Loucy (cell line): ENCODE measurements around the gene ZNF423.

Source experiments
- H2AFZ ChIP-seq: fragments of 200-600 bp; sonication (generic); 2 replicates; pipeline ENCODE4 v1.6.0; 2016; ENCODE audit warnings: antibody characterized with exemption, mild to moderate bottlenecking, low read length, moderate library complexity
- H3F3A ChIP-seq: fragments of 200-600 bp; 2 replicates; pipeline ENCODE4 v1.6.0; 2016; ENCODE audit warnings: antibody characterized with exemption, low read depth, mild to moderate bottlenecking
- H3K27me3 ChIP-seq: fragments of 200-600 bp; sonication (generic); 2 replicates; pipeline ENCODE4 v1.6.1; 2014; ENCODE audit warnings: low read length, mild to moderate bottlenecking; ENCODE audit not compliant: insufficient read depth, poor library complexity, severe bottlenecking
- H3K36me3 ChIP-seq: fragments of 200-600 bp; sonication (generic); 2 replicates; pipeline ENCODE4 v1.6.1; 2016; ENCODE audit warnings: low read length; ENCODE audit not compliant: insufficient read depth
- H3K4me1 ChIP-seq: fragments of 200-600 bp; sonication (generic); 2 replicates; pipeline ENCODE4 v1.5.1; 2014; ENCODE audit warnings: low read length, mild to moderate bottlenecking; ENCODE audit not compliant: insufficient read depth, poor library complexity, severe bottlenecking
- H3K4me2 ChIP-seq: fragments of 200-600 bp; sonication (generic); 2 replicates; pipeline ENCODE4 v1.6.0; 2014; ENCODE audit warnings: antibody characterized with exemption, low read length, low read depth, mild to moderate bottlenecking; ENCODE audit not compliant: poor library complexity, severe bottlenecking
- H3K4me3 ChIP-seq: fragments of 200-600 bp; sonication (generic); 2 replicates; pipeline ENCODE4 v1.5.1; 2014; ENCODE audit warnings: low read length, mild to moderate bottlenecking, mixed read lengths; ENCODE audit not compliant: poor library complexity, severe bottlenecking
- H3K79me2 ChIP-seq: fragments of 200-600 bp; sonication (generic); 2 replicates; pipeline ENCODE4 v1.6.1; 2014; ENCODE audit warnings: low read length; ENCODE audit not compliant: insufficient read depth
- H3K9ac ChIP-seq: fragments of 200-600 bp; sonication (generic); 2 replicates; pipeline ENCODE4 v1.6.0; 2014; ENCODE audit warnings: mild to moderate bottlenecking, low read depth, low read length, moderate library complexity; ENCODE audit not compliant: poor library complexity, severe bottlenecking
- H3K9me2 ChIP-seq: fragments of 200-600 bp; sonication (generic); replicated peaks from 2 replicates; pipeline ENCODE4 v1.6.1; 2016; ENCODE audit warnings: low read depth, low read length, mixed read lengths
- H3K9me3 ChIP-seq: fragments of 200-600 bp; sonication (generic); 2 replicates; pipeline ENCODE4 v1.6.1; 2014; ENCODE audit warnings: mild to moderate bottlenecking, antibody characterized with exemption, low read length, low read depth; ENCODE audit not compliant: insufficient read depth
- H4K20me1 ChIP-seq: fragments of 200-600 bp; sonication (generic); 2 replicates; pipeline ENCODE4 v1.6.0; 2014; ENCODE audit warnings: antibody characterized with exemption, low read length, mild to moderate bottlenecking; ENCODE audit not compliant: insufficient read depth, poor library complexity, severe bottlenecking
- EZH2phosphoT487 ChIP-seq: fragments of 200-600 bp; IDR thresholded peaks from 2 replicates; pipeline ENCODE4 v1.6.1; 2018; ENCODE audit warnings: antibody characterized with exemption, mild to moderate bottlenecking, moderate library complexity, borderline replicate concordance
- TF ChIP-seq, protein P1 (sequence below): fragments of 200-600 bp; sonication (generic); conservative IDR thresholded peaks from 2 replicates; pipeline ENCODE4 v1.5.1; 2014; ENCODE audit warnings: mild to moderate bottlenecking, antibody characterized with exemption, low read length

The ZNF423 gene

DNA sequence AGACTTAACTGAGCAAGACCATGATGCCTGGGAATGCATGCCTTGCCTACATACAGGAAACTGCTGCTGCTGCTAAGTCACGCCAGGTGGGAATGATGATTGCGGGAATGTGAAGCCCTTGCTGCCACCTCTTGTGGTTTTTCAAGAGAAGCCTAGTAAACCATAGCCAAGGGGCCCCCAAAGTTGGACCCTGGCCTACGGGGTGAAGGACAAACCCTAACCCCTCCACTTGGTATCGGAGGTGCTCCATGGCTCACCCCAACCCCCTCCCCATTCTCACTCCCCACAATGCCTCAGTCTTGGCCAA, 233.9 kb downstream of the ZNF423 start:
- H3K9me2 ChIP-seq: no peaks in the 10 kb centered on the region
- no peak overlapping the region for H2AFZ ChIP-seq
- H3K36me3 ChIP-seq: no peaks in the 10 kb centered on the region
- no peaks in the 10 kb centered on the region for H3F3A ChIP-seq
- H4K20me1 ChIP-seq: no peaks in the 10 kb centered on the region
- H3K9ac ChIP-seq: no peak overlapping the region
- no peak overlapping the region for H3K4me3 ChIP-seq
- H3K4me2 ChIP-seq: no peak overlapping the region
- TF ChIP-seq, protein P1, sequence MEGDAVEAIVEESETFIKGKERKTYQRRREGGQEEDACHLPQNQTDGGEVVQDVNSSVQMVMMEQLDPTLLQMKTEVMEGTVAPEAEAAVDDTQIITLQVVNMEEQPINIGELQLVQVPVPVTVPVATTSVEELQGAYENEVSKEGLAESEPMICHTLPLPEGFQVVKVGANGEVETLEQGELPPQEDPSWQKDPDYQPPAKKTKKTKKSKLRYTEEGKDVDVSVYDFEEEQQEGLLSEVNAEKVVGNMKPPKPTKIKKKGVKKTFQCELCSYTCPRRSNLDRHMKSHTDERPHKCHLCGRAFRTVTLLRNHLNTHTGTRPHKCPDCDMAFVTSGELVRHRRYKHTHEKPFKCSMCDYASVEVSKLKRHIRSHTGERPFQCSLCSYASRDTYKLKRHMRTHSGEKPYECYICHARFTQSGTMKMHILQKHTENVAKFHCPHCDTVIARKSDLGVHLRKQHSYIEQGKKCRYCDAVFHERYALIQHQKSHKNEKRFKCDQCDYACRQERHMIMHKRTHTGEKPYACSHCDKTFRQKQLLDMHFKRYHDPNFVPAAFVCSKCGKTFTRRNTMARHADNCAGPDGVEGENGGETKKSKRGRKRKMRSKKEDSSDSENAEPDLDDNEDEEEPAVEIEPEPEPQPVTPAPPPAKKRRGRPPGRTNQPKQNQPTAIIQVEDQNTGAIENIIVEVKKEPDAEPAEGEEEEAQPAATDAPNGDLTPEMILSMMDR: no peak
- TF ChIP-seq EZH2phosphoT487: no peak
- H3K4me1 ChIP-seq: peaks cover 3% of the 10 kb centered on the region
- H3K27me3 ChIP-seq: no peaks in the 10 kb centered on the region
- H3K9me3 ChIP-seq: no peaks in the 10 kb centered on the region
- no peaks in the 10 kb centered on the region for H3K79me2 ChIP-seq

DNA sequence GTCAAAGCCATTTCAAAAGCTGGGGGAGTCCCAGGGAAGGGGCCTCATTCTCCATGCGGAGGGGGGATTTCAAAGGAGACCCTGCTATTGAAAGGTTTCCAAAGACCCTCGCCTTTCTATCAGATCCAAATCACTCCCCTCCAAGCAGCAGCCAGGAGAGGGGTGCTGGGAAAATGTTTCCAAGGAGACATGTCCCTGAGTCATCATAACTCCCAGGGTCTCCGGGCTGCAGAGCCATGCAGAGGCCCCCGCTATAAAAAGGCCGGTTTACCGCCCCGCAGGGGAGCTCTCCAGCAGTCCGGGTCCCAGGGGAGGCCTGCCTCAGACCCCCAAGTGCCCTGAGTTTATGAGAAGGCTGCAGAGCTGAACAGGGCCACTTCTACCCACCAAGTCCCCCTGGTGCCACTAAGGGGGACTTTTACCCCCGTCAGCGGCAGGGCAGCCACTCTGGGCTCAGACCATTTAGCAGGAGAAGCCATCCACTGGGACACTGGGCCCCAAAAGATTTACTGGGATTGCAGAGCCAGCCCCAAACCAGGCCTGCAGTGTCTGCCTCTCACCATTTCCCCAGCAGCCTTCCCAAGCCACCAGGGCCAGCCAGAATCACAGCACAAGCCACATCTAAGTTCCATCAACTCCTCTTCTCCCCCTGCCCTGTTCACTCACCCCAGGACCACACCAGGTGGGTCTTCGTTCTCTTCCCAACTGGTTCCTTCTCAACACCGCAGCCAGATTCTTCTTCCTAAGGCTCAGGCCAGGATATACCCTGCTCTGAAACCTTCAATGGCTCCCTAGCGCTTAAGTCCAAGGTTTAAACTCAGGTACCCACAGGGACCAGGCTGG, 234.4 kb downstream of the ZNF423 start:
- Histone ChIP-seq H3K9ac (no peak overlapping the region), H3K4me1 (peaks cover 3% of the 10 kb centered on the region), H3K4me3 (no peak overlapping the region), H3K9me2 (no peaks in the 10 kb centered on the region), H3K9me3 (no peaks in the 10 kb centered on the region), H3K27me3 (no peaks in the 10 kb centered on the region), H3K4me2 (no peak overlapping the region), H3K36me3 (no peaks in the 10 kb centered on the region), H3K79me2 (no peaks in the 10 kb centered on the region), H3F3A (no peaks in the 10 kb centered on the region), H2AFZ (no peak overlapping the region), H4K20me1 (no peaks in the 10 kb centered on the region)
- no peak for TF ChIP-seq EZH2phosphoT487
- TF ChIP-seq, protein P1: no peak

DNA sequence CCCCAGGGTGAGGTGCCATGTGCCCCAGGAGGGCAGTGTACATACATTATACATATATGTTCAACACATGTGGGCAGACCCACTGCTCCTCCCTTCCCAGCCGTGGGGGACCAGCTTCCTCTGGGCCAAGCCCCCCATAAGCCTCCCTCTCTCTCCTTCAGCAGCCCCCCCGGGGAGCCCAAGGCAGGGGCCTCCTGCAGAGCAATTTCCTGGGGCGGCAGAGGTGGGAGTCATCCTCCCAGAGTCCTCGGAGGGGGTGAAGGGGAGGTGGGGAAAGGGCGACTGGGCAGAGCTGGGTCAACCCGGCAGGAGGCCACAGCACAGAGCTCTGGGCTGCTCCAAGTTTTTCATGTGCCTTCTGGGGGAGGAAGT, 235.1 kb downstream of the ZNF423 start:
- Histone ChIP-seq H2AFZ (no peak overlapping the region), H3K9ac (no peak overlapping the region), H4K20me1 (no peaks in the 10 kb centered on the region), H3K4me1 (peaks cover 3% of the 10 kb centered on the region), H3K27me3 (no peaks in the 10 kb centered on the region), H3K4me2 (no peak overlapping the region), H3K9me2 (no peaks in the 10 kb centered on the region), H3F3A (no peaks in the 10 kb centered on the region), H3K79me2 (no peaks in the 10 kb centered on the region), H3K36me3 (no peaks in the 10 kb centered on the region), H3K9me3 (no peaks in the 10 kb centered on the region), H3K4me3 (no peak overlapping the region)
- no peak for TF ChIP-seq EZH2phosphoT487
- TF ChIP-seq, protein P1: no peak
